LoVo (cell line): Measurements from ENCODE around the gene CXCL11.
"Not testable (repeated sequence)": the region's sequence is repeated elsewhere in the genome, so short reads cannot be mapped to it uniquely, and the experiment has no call there.

Experiments
- DNase-seq: peaks from one replicate; pipeline ENCODE4 v3.0.0-alpha.2; 2016; ENCODE audit warnings: low spot score

CXCL11 gene

GRCh38 chr4:76000279-76000678 lies 35.6 kb downstream of the CXCL11 start:
- no peak for DNase-seq

- DNase-seq = not testable (repeated sequence)
Measured at GRCh38 chr4:75998525-75999147, 37.2 kb downstream of the CXCL11 start.

- DNase-seq = no peak
Measured at GRCh38 chr4:75997946-75998345, 37.9 kb downstream of the CXCL11 start.

GRCh38 chr4:75997081-75997480 lies 38.8 kb downstream of the CXCL11 start:
- no peak for DNase-seq

GRCh38 chr4:75995727-75996126 lies 40.1 kb downstream of the CXCL11 start:
- peak; percentile 79 for DNase-seq

GRCh38 chr4:75992462-75992861 lies 43.4 kb downstream of the CXCL11 start:
- DNase-seq = no peak

- DNase-seq = no peak
Measured at GRCh38 chr4:75989846-75990528, 45.9 kb downstream of the CXCL11 start.

- DNase-seq = no peak
Measured at GRCh38 chr4:75985116-75985515, 50.8 kb downstream of the CXCL11 start.
